ENCODE results near the gene ZNF215. TPM values are rescaled to one million over a fixed set of nuclear protein-coding genes. Genes with fewer than 3 reads are reported as not detected.
"Not testable (repeated sequence)": the region's sequence is repeated elsewhere in the genome, so short reads cannot be mapped to it uniquely, and the experiment has no call there.

The ZNF215 gene
- total RNA-seq, 1 donor from 2014 or later, result 1.8 TPM

- H3K27me3 Mint-ChIP-seq (ENCODE audit: insufficient read depth), result peaks cover 2% of the 10 kb centered on the region
- no peak overlapping the region for H3K27ac Mint-ChIP-seq
- H3K36me3 Mint-ChIP-seq (ENCODE audit: low read depth), result no peaks in the 10 kb centered on the region
- no peaks in the 10 kb centered on the region for H3K4me1 Mint-ChIP-seq (ENCODE audit: low read depth)
- no peaks in the 10 kb centered on the region for H3K9me3 Mint-ChIP-seq
- DNase-seq (ENCODE audit: low spot score), result no peak
- intact Hi-C loops (cut with micrococcal nuclease), result no loop called here
- H3K4me3 Mint-ChIP-seq, result no peak overlapping the region
Measured at GRCh38 chr11:6911948-6912347, 14.3 kb upstream of the ZNF215 start.

GRCh38 chr11:6919698-6920097 lies 6.5 kb upstream of the ZNF215 start:
- H3K9me3 Mint-ChIP-seq, result peaks cover 6% of the 10 kb centered on the region
- H3K27me3 Mint-ChIP-seq (ENCODE audit: insufficient read depth), result peaks cover 9% of the 10 kb centered on the region
- H3K36me3 Mint-ChIP-seq (ENCODE audit: low read depth), result peaks cover 2% of the 10 kb centered on the region
- intact Hi-C loops (cut with micrococcal nuclease), result loop anchor here (10.0 kb wide), 1 partner anchor 595 kb away; the partner anchor contains the start of gene PPFIBP2
- no peaks in the 10 kb centered on the region for H3K4me1 Mint-ChIP-seq (ENCODE audit: low read depth)
- H3K27ac Mint-ChIP-seq, result no peak overlapping the region
- no peak overlapping the region for H3K4me3 Mint-ChIP-seq
- no peak for DNase-seq (ENCODE audit: low spot score)

GRCh38 chr11:6920702-6921101 lies 5.5 kb upstream of the ZNF215 start, which contains the start of gene OR2D3:
Gene OR2D3 (plus strand): TSS chr11:6921002. CDS start chr11:6921002, 0 bp downstream.
- Mint-ChIP-seq H3K9me3 (peaks cover 6% of the 10 kb centered on the region), H3K27ac (no peak within 1 kb of the TSS), H3K27me3 (ENCODE audit: insufficient read depth) (peaks cover 12% of the 10 kb centered on the region), H3K4me1 (ENCODE audit: low read depth) (peaks cover 3% of the 10 kb centered on the region), H3K36me3 (ENCODE audit: low read depth) (peaks cover 2% of the 10 kb centered on the region), H3K4me3 (no peak within 1 kb of the TSS)
- intact Hi-C loops (cut with micrococcal nuclease), result loop anchor here (10.0 kb wide), 1 partner anchor 594 kb away; the partner anchor contains the start of gene PPFIBP2
- no peak for DNase-seq (ENCODE audit: low spot score)

- peaks cover 4% of the 10 kb centered on the region for H3K36me3 Mint-ChIP-seq (ENCODE audit: low read depth)
- H3K9me3 Mint-ChIP-seq, result peaks cover 3% of the 10 kb centered on the region
- H3K27me3 Mint-ChIP-seq (ENCODE audit: insufficient read depth), result peaks cover 26% of the 10 kb centered on the region
- intact Hi-C loops (cut with micrococcal nuclease), result loop anchor here (5.0 to 10.0 kb wide), 2 partner anchors 183 to 590 kb away; partner anchors contain the start of gene PPFIBP2
- H3K27ac Mint-ChIP-seq, result no peak overlapping the region
- DNase-seq (ENCODE audit: low spot score), result no peak
- peaks cover 23% of the 10 kb centered on the region for H3K4me1 Mint-ChIP-seq (ENCODE audit: low read depth)
- H3K4me3 Mint-ChIP-seq, result peak overlapping the region; percentile 86
Measured at GRCh38 chr11:6925007-6925577, 1.1 kb upstream of the ZNF215 start.

GRCh38 chr11:6925636-6926207 lies 504 bp upstream of the ZNF215 start:
- Mint-ChIP-seq H3K27me3 (ENCODE audit: insufficient read depth) (peaks cover 28% of the 10 kb centered on the region), H3K4me1 (ENCODE audit: low read depth) (peaks cover 23% of the 10 kb centered on the region), H3K27ac (peak overlapping the region; percentile 46), H3K4me3 (peak overlapping the region; percentile 86), H3K9me3 (peaks cover 3% of the 10 kb centered on the region), H3K36me3 (ENCODE audit: low read depth) (peaks cover 4% of the 10 kb centered on the region)
- DNase-seq (ENCODE audit: low spot score), result no peak
- intact Hi-C loops (cut with micrococcal nuclease), result loop anchor here (5.0 to 10.0 kb wide), 2 partner anchors 183 to 589 kb away; partner anchors contain the start of gene PPFIBP2

GRCh38 chr11:6927030-6927617 lies 898 bp downstream of the ZNF215 start:
- Mint-ChIP-seq H3K27me3 (ENCODE audit: insufficient read depth) (peaks cover 26% of the 10 kb centered on the region), H3K4me3 (peak overlapping the region; percentile 86), H3K36me3 (ENCODE audit: low read depth) (peaks cover 3% of the 10 kb centered on the region), H3K4me1 (ENCODE audit: low read depth) (peaks cover 26% of the 10 kb centered on the region), H3K27ac (peak overlapping the region; percentile 37), H3K9me3 (peaks cover 3% of the 10 kb centered on the region)
- intact Hi-C loops (cut with micrococcal nuclease), result loop anchor here (5.0 to 10.0 kb wide), 2 partner anchors 185 to 588 kb away; partner anchors contain the start of gene PPFIBP2
- DNase-seq (ENCODE audit: low spot score), result no peak

- Mint-ChIP-seq H3K4me3 (no peak overlapping the region), H3K36me3 (ENCODE audit: low read depth) (peaks cover 7% of the 10 kb centered on the region), H3K27ac (no peak overlapping the region), H3K9me3 (peaks cover 3% of the 10 kb centered on the region), H3K4me1 (ENCODE audit: low read depth) (peaks cover 37% of the 10 kb centered on the region), H3K27me3 (ENCODE audit: insufficient read depth) (peaks cover 24% of the 10 kb centered on the region)
- no peak for DNase-seq (ENCODE audit: low spot score)
- intact Hi-C loops (cut with micrococcal nuclease), result loop anchor here (5.0 to 10.0 kb wide), 2 partner anchors 187 to 586 kb away; partner anchors contain the start of gene PPFIBP2
Measured at GRCh38 chr11:6928916-6929315, 2.7 kb downstream of the ZNF215 start.

GRCh38 chr11:6931146-6931713 lies 5.0 kb downstream of the ZNF215 start:
- Mint-ChIP-seq H3K4me1 (ENCODE audit: low read depth) (peaks cover 29% of the 10 kb centered on the region), H3K9me3 (no peaks in the 10 kb centered on the region), H3K27ac (no peak overlapping the region), H3K36me3 (ENCODE audit: low read depth) (peaks cover 6% of the 10 kb centered on the region), H3K4me3 (no peak overlapping the region), H3K27me3 (ENCODE audit: insufficient read depth) (peaks cover 16% of the 10 kb centered on the region)
- intact Hi-C loops (cut with micrococcal nuclease), result no loop called here
- DNase-seq (ENCODE audit: low spot score), result no peak

GRCh38 chr11:6932145-6932544 lies 5.9 kb downstream of the ZNF215 start:
- DNase-seq (ENCODE audit: low spot score), result peak; percentile 11

GRCh38 chr11:6941970-6942369 lies 15.7 kb downstream of the ZNF215 start:
- H3K27ac Mint-ChIP-seq, result no peak overlapping the region
- no peaks in the 10 kb centered on the region for H3K4me1 Mint-ChIP-seq (ENCODE audit: low read depth)
- peaks cover 2% of the 10 kb centered on the region for H3K27me3 Mint-ChIP-seq (ENCODE audit: insufficient read depth)
- H3K36me3 Mint-ChIP-seq (ENCODE audit: low read depth), result peaks cover 3% of the 10 kb centered on the region
- no peaks in the 10 kb centered on the region for H3K9me3 Mint-ChIP-seq
- DNase-seq (ENCODE audit: low spot score), result no peak
- intact Hi-C loops (cut with micrococcal nuclease), result no loop called here
- no peak overlapping the region for H3K4me3 Mint-ChIP-seq

More at GRCh38 chr11:6932145-6932544, 5.9 kb downstream of the ZNF215 start:
- Mint-ChIP-seq H3K36me3 (ENCODE audit: low read depth) (peaks cover 6% of the 10 kb centered on the region), H3K9me3 (no peaks in the 10 kb centered on the region), H3K27me3 (ENCODE audit: insufficient read depth) (peaks cover 13% of the 10 kb centered on the region), H3K4me1 (ENCODE audit: low read depth) (peaks cover 22% of the 10 kb centered on the region), H3K4me3 (peak overlapping the region; percentile 46), H3K27ac (peak overlapping the region; percentile 42)
- intact Hi-C loops (cut with micrococcal nuclease), result no loop called here

- Mint-ChIP-seq H3K36me3 (ENCODE audit: low read depth) (peaks cover 5% of the 10 kb centered on the region), H3K4me1 (ENCODE audit: low read depth) (no peaks in the 10 kb centered on the region), H3K4me3 (no peak overlapping the region), H3K9me3 (peaks cover 2% of the 10 kb centered on the region), H3K27me3 (ENCODE audit: insufficient read depth) (peaks cover 2% of the 10 kb centered on the region), H3K27ac (no peak overlapping the region)
- no peak for DNase-seq (ENCODE audit: low spot score)
- intact Hi-C loops (cut with micrococcal nuclease), result no loop called here
Measured at GRCh38 chr11:6943131-6943530, 16.9 kb downstream of the ZNF215 start.

- H3K4me3 Mint-ChIP-seq; H3K9me3 Mint-ChIP-seq; H3K4me1 Mint-ChIP-seq (ENCODE audit: low read depth); intact Hi-C loops (cut with micrococcal nuclease); H3K27ac Mint-ChIP-seq; H3K36me3 Mint-ChIP-seq (ENCODE audit: low read depth); DNase-seq (ENCODE audit: low spot score); H3K27me3 Mint-ChIP-seq (ENCODE audit: insufficient read depth): not testable (repeated sequence)
Measured at GRCh38 chr11:6954248-6954647, 28.0 kb downstream of the ZNF215 start.

GRCh38 chr11:6962141-6962540 lies 35.9 kb downstream of the ZNF215 start:
- Mint-ChIP-seq H3K36me3 (ENCODE audit: low read depth) (no peaks in the 10 kb centered on the region), H3K27me3 (ENCODE audit: insufficient read depth) (no peaks in the 10 kb centered on the region), H3K27ac (no peak overlapping the region), H3K9me3 (no peaks in the 10 kb centered on the region), H3K4me3 (no peak overlapping the region), H3K4me1 (ENCODE audit: low read depth) (no peaks in the 10 kb centered on the region)
- intact Hi-C loops (cut with micrococcal nuclease), result no loop called here
- no peak for DNase-seq (ENCODE audit: low spot score)
